SK-N-SH treated with all-trans-retinoic acid at 6 μM for 48 hours (cell line): ENCODE results near the gene IL17RD.

Experiments
- ATAC-seq: fragments of 200-7000 bp; cut with Tn5 transposase; 3 replicates; pipeline ENCODE4 v1.9.1; 2020; ENCODE audit warnings: mild to moderate bottlenecking, moderate library complexity
- ARNTL ChIP-seq: fragments of 450-650 bp; formaldehyde crosslinking; IDR thresholded peaks from 2 replicates; pipeline ENCODE4 v1.5.0; 2020; ENCODE audit warnings: low read depth, mild to moderate bottlenecking, moderate library complexity, borderline replicate concordance
- CREB5 ChIP-seq: fragments of 250-450 bp; sonication (Bioruptor Pico); IDR thresholded peaks from 2 replicates; pipeline ENCODE4 v1.5.1; 2020; ENCODE audit warnings: low read depth, mild to moderate bottlenecking, moderate library complexity
- CSDC2 ChIP-seq: fragments of 250-450 bp; sonication (Bioruptor Pico); IDR thresholded peaks from 2 replicates; pipeline ENCODE4 v1.5.0; 2020; ENCODE audit warnings: mild to moderate bottlenecking, moderate library complexity
- GLIS3 ChIP-seq: fragments of 250-450 bp; sonication (Bioruptor Pico); IDR thresholded peaks from 2 replicates; pipeline ENCODE4 v1.5.0; 2020; ENCODE audit warnings: mild to moderate bottlenecking, moderate library complexity
- ISL1 ChIP-seq: fragments of 250-450 bp; sonication (Bioruptor Pico); IDR thresholded peaks from 2 replicates; pipeline ENCODE4 v2.1.2; 2022; ENCODE audit warnings: mild to moderate bottlenecking, moderate library complexity
- OSR1 ChIP-seq: fragments of 250-450 bp; sonication (Bioruptor Pico); IDR thresholded peaks from 2 replicates; pipeline ENCODE4 v1.8.0; 2022; ENCODE audit warnings: moderate library complexity, mild to moderate bottlenecking, inconsistent platforms
- POU6F1 ChIP-seq: fragments of 250-450 bp; sonication (Bioruptor Pico); IDR thresholded peaks from 2 replicates; pipeline ENCODE4 v1.8.0; 2021; ENCODE audit warnings: low read depth, mild to moderate bottlenecking, moderate library complexity, borderline replicate concordance
- SNAI2 ChIP-seq: fragments of 250-450 bp; sonication (Bioruptor Pico); IDR thresholded peaks from 2 replicates; pipeline ENCODE4 v1.5.0; 2020; ENCODE audit warnings: mild to moderate bottlenecking, moderate library complexity
- TCF4 ChIP-seq: fragments of 250-450 bp; sonication (Bioruptor Pico); IDR thresholded peaks from 2 replicates; pipeline ENCODE4 v1.8.0; 2021; ENCODE audit warnings: mild to moderate bottlenecking, moderate library complexity, borderline replicate concordance
- TOX ChIP-seq: fragments of 250-450 bp; sonication (Bioruptor Pico); IDR thresholded peaks from 2 replicates; pipeline ENCODE4 v1.8.0; 2021; ENCODE audit warnings: mild to moderate bottlenecking, moderate library complexity, borderline replicate concordance
- TSHZ2 ChIP-seq: fragments of 250-450 bp; sonication (Bioruptor Pico); IDR thresholded peaks from 2 replicates; pipeline ENCODE4 v1.5.0; 2020; ENCODE audit warnings: mild to moderate bottlenecking, moderate library complexity
- ZFP3 ChIP-seq: fragments of 250-450 bp; sonication (Bioruptor Pico); IDR thresholded peaks from 2 replicates; pipeline ENCODE4 v1.5.0; 2020; ENCODE audit warnings: mild to moderate bottlenecking, moderate library complexity
- ZFP30 ChIP-seq: fragments of 450-650 bp; formaldehyde crosslinking; IDR thresholded peaks from 2 replicates; pipeline ENCODE4 v1.5.0; 2022; ENCODE audit warnings: mild to moderate bottlenecking, moderate library complexity
- ZNF565 ChIP-seq: fragments of 450-650 bp; formaldehyde crosslinking; conservative IDR thresholded peaks from 2 replicates; pipeline ENCODE4 v1.5.0; 2020; ENCODE audit warnings: low read depth, mild to moderate bottlenecking, moderate library complexity
- ZNF70 ChIP-seq: fragments of 450-650 bp; formaldehyde crosslinking; IDR thresholded peaks from 2 replicates; pipeline ENCODE4 v1.5.0; 2020; ENCODE audit warnings: mild to moderate bottlenecking, moderate library complexity
- ZNF8 ChIP-seq: fragments of 450-650 bp; formaldehyde crosslinking; IDR thresholded peaks from 2 replicates; pipeline ENCODE4 v1.5.0; 2020; ENCODE audit warnings: mild to moderate bottlenecking, moderate library complexity
- TF ChIP-seq, protein P1 (sequence below): fragments of 250-450 bp; sonication (Bioruptor Pico); IDR thresholded peaks from 2 replicates; pipeline ENCODE4 v1.8.0; 2020; ENCODE audit warnings: mild to moderate bottlenecking, moderate library complexity, borderline replicate concordance
- TF ChIP-seq, protein P2 (sequence below): fragments of 250-450 bp; sonication (Bioruptor Pico); IDR thresholded peaks from 2 replicates; pipeline ENCODE4 v1.5.1; 2021; ENCODE audit warnings: mild to moderate bottlenecking, moderate library complexity

Gene IL17RD

GRCh38 chr3:57150113-57150581, 15.0 kb downstream of the IL17RD start (continued):
- TF ChIP-seq TSHZ2 (CRISPR knock-in tag) = peak; percentile 64; the same call in 1 of the 2 replicates
- no peak for TF ChIP-seq POU6F1 (CRISPR knock-in tag)
- no peak for TF ChIP-seq OSR1 (CRISPR knock-in tag)

DNA sequence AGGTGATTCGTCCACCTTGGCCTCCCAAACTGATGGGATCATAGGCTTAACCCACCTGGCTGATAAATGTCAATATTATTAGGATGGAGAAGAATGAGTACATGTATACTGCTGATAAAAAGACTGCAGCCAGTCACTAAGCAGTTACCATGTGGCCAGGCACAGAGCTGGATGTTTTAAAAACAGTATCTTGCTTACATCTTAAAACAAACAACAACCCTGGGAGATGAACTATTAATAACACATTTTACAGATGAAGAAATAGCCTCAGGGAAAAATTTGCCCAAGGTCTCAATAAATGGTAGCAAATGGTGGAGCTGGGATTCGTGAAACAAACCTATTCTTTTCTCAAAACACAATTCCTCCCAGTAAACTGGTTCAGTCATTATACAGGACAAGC, 18.1 kb downstream of the IL17RD start:
- TF ChIP-seq TOX (no peak), ZNF70 (CRISPR knock-in tag) (no peak), SNAI2 (no peak), TSHZ2 (CRISPR knock-in tag) (no peak), ZNF8 (CRISPR knock-in tag) (no peak), ISL1 (CRISPR knock-in tag) (no peak)
- TF ChIP-seq, protein P1, sequence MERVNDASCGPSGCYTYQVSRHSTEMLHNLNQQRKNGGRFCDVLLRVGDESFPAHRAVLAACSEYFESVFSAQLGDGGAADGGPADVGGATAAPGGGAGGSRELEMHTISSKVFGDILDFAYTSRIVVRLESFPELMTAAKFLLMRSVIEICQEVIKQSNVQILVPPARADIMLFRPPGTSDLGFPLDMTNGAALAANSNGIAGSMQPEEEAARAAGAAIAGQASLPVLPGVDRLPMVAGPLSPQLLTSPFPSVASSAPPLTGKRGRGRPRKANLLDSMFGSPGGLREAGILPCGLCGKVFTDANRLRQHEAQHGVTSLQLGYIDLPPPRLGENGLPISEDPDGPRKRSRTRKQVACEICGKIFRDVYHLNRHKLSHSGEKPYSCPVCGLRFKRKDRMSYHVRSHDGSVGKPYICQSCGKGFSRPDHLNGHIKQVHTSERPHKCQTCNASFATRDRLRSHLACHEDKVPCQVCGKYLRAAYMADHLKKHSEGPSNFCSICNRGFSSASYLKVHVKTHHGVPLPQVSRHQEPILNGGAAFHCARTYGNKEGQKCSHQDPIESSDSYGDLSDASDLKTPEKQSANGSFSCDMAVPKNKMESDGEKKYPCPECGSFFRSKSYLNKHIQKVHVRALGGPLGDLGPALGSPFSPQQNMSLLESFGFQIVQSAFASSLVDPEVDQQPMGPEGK = no peak
- TF ChIP-seq, protein P2, sequence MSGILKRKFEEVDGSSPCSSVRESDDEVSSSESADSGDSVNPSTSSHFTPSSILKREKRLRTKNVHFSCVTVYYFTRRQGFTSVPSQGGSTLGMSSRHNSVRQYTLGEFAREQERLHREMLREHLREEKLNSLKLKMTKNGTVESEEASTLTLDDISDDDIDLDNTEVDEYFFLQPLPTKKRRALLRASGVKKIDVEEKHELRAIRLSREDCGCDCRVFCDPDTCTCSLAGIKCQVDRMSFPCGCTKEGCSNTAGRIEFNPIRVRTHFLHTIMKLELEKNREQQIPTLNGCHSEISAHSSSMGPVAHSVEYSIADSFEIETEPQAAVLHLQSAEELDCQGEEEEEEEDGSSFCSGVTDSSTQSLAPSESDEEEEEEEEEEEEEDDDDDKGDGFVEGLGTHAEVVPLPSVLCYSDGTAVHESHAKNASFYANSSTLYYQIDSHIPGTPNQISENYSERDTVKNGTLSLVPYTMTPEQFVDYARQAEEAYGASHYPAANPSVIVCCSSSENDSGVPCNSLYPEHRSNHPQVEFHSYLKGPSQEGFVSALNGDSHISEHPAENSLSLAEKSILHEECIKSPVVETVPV (CRISPR knock-in tag) = no peak
- no peak for ATAC-seq

DNA sequence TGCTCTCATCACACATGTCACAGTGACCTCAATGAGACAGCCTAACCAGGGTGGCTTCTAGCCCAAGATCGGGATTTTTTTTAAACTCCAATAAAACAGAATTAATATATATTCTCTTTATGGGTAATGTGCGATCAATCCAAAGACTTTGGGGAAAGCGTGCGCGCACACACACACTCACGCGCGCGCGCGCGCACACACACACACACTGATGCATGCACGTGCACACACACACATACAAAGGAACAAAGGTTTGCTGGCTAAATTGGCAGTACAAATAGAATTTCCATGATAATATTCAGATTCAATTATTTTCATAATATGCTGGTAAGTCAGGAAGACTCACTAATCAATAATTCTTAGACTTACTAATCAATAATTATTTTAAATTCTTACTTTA, 19.3 kb downstream of the IL17RD start:
- no peak for ATAC-seq
- TF ChIP-seq TCF4 (no peak), ZNF8 (CRISPR knock-in tag) (no peak), SNAI2 (no peak), OSR1 (CRISPR knock-in tag) (no peak), ZFP3 (CRISPR knock-in tag) (no peak), ZFP30 (CRISPR knock-in tag) (no peak), ZNF565 (CRISPR knock-in tag) (no peak), CSDC2 (no peak), CREB5 (CRISPR knock-in tag) (no peak), ARNTL (no peak), TOX (no peak), ISL1 (CRISPR knock-in tag) (no peak), ZNF70 (CRISPR knock-in tag) (no peak), GLIS3 (CRISPR knock-in tag) (no peak)
- TF ChIP-seq, protein P1 = no peak
- TF ChIP-seq, all 23 proteins: peak for 0
